HFF-Myc (cell line): ENCODE measurements around the gene ZNF385B.

Source experiments
- DNase-seq: peaks from one replicate; pipeline ENCODE4 v3.0.0-alpha.2; 2011; ENCODE audit warnings: low read depth; ENCODE audit errors: extremely low read depth
- H3K4me3 ChIP-seq: replicated peaks from 2 replicates; pipeline ENCODE4 v1.5.1; 2011; ENCODE audit warnings: low read depth, mild to moderate bottlenecking, control low read depth, low read length
- CTCF ChIP-seq: IDR thresholded peaks from 2 replicates; pipeline ENCODE4 v1.5.1; 2012; ENCODE audit warnings: mild to moderate bottlenecking, low read depth, low read length, control low read depth; ENCODE audit errors: missing control alignments

Gene ZNF385B

GRCh38 chr2:179571252-179571651, 290.2 kb downstream of the ZNF385B start:
- no peak for DNase-seq
- no peak overlapping the region for H3K4me3 ChIP-seq
- no peak for TF ChIP-seq CTCF

- no peak overlapping the region for H3K4me3 ChIP-seq
- no peak for TF ChIP-seq CTCF
- DNase-seq, result no peak
These were observed 291.6 kb downstream of the ZNF385B start for GRCh38 chr2:179569831-179570233.

- TF ChIP-seq CTCF, result no peak
- H3K4me3 ChIP-seq, result no peak overlapping the region
- no peak for DNase-seq
These were observed 295.6 kb downstream of the ZNF385B start for GRCh38 chr2:179565807-179566206.

GRCh38 chr2:179562330-179562885, 299.0 kb downstream of the ZNF385B start:
- no peak for TF ChIP-seq CTCF
- DNase-seq, result no peak
- no peak overlapping the region for H3K4me3 ChIP-seq

GRCh38 chr2:179561702-179562101, 299.7 kb downstream of the ZNF385B start:
- no peak for TF ChIP-seq CTCF
- no peak for DNase-seq
- no peak overlapping the region for H3K4me3 ChIP-seq

- no peak for DNase-seq
- H3K4me3 ChIP-seq, result no peak overlapping the region
- TF ChIP-seq CTCF, result no peak
These were observed 301.1 kb downstream of the ZNF385B start for GRCh38 chr2:179560257-179560735.
